Amniotic stem cell (primary cell): ENCODE data around the gene ARMH1.
"Not testable (repeated sequence)": the region's sequence is repeated elsewhere in the genome, so short reads cannot be mapped to it uniquely, and the experiment has no call there.

Source experiments
- DNase-seq: peaks from one replicate; lab custom pipeline; 2025; lab: John Stamatoyannopoulos, UW

The ARMH1 gene

DNA sequence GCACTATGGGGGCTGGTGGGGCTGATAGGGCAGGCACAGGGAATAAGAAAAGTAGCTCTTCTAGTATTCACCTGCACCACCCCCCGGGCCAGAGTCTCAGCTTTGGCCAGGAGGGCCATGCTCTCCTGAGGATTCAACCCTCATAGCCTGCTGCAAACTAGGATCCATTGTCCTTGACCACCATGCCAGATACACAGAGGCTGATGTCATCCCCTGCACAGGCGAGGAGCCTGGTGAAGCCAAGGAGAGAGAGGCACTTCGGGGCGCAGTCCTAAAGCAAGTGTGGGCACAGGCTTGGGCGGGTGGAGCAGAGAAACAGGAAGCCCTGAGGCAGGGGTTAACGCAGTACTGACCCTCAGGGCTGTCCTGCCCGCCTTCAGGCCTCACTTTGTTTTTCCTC is 29.7 kb upstream of the ARMH1 start:
- no peak for DNase-seq

DNA sequence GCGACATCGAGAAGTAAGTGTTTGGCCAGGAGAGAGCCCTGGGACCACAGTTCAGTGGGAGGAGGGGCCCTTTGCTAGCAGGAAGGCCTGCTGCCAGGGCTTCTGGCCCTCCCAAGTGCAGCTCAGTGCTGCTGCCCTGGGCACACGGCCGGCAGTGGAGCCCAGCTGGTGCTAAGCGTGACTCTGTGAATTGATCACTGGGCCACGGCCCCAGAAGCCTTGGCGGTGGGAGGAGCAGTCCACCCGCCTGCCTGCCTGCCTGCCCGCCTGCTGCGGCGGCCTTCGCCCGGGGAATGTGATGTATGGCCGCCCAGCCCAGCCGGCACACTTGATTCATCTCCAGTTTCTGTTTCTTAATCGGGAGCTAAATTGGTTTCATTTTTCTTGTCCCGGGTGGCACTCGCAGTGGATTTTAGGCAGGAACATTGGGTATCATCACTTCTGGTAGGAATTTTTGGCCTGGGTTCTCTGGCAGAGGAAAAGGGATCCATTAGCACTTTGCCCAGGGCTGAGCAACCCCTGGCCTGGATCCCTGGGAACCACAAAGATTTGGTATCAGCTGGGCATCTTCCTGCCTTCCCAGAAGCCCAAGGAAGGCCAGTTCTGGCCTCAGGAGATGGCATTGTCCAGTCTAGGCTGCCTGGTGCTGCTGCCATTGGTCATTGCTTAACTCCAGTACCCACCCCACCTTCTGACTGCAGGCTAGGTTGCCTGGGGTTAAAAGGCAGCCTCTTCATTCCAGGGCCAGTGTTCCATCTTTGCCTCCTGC is 28.9 kb upstream of the ARMH1 start:
- DNase-seq: no peak

DNA sequence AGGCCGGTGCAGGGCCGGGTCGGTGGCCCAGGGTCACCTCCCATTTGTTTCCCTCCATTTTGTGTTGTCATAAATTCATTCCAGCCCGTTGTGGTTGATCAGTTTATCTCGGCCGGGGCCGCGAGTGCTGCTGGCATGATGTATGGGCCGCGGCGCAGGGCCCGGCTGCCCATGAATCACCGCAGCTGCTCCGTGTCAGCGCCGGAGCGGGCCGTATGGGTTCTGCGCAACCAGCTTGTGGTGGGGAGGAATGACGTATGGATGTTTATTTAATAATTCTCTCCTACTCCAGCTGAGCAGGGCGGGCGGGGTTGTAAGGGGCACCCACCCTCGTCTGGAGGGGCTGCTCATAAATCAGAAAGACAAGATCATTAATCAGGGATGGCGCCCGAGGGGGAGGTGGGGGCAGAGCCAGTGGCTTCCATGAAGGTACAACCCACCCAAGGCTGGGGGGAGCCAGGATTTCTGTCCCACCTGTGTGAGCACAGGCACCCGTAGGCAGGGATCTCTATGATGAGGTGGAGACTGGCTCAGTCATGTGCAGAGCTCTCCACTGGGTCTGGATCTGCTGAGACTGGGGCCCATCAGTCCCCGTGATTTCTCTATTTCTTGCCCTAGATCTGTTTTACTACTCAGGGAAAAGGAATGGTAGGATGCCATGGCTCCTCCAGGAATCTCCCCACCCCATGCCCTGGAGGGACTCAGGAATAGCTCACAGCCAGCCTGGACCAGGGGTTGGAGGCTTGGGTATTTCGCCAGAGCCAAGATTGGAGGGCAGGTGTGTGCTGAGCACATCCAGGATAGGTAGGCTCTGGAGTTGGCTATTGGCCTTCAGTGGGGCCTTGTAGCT is 28.0 kb upstream of the ARMH1 start:
- DNase-seq: no peak

DNA sequence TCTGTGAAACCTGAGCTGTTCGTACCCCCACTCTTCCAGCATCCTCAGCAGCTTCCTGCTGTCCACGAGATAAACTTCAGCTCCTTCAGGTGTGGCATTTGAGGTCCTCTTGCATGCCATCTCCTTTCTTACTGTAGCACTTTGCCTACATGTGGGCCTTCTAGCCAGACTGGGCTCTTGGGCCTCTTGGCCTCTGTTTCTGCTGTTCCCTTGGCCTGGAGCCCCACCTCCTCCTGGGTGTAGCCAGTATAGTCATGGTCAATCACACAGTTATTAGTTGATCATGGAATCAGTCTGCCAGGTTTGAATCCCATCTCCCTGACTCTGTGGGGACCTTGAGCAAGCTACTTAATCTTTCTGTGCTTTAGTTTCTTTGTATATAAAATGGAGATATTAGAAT is 26.6 kb upstream of the ARMH1 start:
- no peak for DNase-seq

DNA sequence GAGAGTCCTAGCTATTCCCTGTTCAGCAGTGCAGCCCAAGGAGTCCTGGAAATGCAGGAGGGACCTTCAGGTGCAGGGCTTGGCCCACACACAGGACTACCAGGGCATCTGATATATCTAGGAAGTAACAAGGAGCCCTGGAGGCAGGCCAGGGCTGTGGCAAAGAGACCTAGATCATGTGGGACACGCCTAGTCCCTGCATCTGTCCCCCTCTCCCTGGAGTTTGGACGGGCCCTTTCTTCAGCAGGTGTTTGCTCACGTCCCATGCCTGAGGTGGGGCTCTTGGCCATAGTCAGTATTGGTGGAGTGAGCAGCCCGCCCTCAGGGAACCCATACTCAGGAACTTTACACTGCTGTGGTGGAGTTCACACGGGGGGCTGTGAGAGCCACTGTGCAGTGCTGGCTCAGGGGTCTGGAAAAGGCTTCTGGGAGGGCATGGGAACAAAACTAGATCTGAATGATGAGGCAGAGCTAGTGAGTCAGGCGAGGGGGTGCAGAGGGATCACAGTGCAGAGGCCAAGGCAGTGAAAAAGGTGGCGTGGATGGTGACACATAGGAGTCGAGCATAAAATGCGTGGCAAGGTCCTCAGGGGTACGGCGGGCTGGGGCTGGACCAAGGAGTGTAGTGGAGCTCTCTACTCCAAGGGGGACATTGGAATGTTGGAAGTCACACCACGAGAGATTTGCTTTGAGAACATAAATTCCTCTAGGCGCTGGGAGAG is 25.8 kb upstream of the ARMH1 start:
- DNase-seq: no peak

DNA sequence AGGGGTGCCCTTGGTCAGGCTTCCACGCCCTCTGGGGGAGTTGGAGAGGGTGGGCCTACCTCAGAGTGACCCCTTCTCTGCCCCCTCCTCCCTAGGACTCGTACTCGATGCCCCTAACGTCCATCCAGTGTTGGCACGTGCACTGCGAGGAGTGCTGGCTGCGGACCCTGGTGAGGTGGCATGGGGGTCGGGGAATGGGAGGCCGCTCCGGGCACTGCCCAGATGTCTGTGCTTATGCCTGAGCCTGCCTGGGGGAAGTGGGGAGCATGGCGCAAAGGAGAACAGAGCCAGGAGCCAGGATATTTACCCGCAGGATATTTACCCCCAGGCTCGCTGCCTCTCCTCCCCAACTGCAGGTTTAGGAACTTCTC is 24.7 kb upstream of the ARMH1 start:
- no peak for DNase-seq

DNA sequence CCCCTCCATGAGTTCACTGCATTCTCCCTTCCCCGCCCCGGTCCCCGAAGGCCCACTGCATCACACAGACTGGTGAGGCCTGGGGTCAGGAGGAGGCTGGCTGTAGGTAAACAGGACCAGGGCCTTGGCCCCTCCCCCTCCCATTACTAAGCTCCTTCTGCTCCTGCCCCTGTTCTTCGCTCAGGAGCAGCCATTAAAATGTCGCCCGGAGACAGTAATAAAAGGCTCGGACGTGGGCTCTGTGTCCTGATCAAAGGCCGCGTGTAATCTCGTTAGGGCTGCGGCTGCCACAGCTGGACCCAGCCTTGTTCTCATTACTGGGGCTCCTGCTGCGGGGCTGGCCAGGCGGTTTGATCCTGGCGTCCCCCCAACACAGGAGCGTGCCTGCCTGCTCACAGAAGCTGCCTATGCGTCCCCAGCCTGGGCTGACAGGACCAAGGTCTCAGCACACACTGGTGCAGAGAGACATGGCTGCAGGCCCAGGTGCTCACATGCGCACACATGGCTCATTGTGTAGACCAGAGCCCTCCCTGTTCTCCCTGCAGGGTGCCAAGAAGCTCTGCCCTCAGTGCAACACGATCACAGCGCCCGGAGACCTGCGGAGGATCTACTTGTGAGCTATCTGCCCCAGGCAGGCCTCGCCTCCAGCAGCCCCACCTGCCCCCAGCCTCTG is 24.2 kb upstream of the ARMH1 start:
- DNase-seq: no peak

DNA sequence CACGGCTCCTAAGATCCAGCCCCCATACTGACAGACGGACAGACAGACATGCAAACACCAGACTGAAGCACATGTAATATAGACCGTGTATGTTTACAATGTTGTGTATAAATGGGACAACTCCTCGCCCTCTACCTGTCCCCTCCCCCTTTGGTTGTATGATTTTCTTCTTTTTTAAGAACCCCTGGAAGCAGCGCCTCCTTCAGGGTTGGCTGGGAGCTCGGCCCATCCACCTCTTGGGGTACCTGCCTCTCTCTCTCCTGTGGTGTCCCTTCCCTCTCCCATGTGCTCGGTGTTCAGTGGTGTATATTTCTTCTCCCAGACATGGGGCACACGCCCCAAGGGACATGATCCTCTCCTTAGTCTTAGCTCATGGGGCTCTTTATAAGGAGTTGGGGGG is 23.4 kb upstream of the ARMH1 start:
- no peak for DNase-seq

DNA sequence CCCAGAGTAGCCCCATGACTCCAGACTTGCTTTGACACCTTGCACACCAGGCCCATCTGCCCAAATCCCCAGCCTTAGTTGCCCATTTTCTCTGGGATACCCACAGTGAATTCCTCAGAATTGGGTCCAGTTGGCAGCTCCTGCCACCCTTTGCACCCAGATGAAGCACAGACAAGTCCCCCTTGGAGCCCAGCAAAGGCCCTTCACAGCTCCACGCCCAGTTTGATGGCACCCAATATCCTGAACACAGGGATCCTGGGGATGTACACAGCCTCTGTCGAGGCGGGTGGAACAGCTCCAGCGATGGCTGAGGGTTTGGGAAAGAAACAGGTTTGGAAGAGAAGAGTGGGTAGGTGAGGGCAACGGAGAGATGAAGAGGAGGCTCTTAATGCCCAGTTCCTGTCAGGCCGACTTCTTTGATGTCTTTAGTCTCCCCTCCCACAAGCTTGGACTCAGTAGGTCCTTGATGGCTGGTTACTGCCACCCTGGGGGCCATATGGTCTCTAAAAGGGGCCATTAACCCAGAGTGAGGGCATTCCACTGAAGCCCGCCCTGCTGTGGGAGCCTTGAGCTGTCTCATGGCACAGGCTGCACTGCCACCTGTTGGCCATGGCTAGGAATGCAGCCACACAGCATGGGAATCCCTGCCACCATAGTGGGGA is 21.9 kb upstream of the ARMH1 start:
- DNase-seq: peak; percentile 40

DNA sequence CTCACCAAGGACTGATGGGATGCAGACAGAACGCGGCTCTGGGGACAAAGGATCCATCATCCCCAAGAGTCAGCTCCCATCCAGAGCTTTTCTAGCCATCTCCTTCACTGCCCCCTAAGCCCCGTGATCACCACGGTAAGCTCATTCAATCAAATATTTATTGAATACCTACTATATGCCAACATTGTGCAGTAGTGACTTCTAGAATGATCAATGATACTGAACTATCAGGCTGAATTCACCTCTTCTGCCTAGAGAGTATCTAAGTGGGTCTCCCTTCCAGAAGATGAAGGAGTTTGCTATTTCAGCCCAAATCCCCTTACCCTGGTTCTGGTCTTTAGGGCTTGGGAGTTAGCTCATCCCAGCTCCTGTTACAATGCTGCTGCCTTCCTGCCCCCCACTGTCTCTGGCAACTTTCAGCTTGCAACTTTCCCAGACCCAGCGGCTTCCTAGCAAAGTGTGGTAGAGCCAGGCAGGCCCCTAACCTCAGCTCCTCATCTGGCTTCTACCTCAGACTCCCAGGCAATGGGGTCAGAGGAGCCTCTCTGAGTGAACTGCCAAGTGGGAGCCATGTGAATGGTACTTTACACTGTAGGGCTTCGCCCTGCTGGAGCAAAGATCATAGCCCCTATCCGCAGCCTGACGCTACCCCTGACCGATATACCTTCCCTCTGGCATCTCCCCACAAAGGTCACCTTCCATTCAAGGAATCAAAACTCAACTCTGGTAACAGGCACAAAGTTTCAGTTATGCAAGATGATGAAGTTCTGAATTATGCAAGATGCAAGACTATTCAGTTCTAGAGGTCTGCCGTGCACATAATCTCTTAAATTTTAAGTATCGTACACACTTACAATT is 21.2 kb upstream of the ARMH1 start:
- no peak for DNase-seq

DNA sequence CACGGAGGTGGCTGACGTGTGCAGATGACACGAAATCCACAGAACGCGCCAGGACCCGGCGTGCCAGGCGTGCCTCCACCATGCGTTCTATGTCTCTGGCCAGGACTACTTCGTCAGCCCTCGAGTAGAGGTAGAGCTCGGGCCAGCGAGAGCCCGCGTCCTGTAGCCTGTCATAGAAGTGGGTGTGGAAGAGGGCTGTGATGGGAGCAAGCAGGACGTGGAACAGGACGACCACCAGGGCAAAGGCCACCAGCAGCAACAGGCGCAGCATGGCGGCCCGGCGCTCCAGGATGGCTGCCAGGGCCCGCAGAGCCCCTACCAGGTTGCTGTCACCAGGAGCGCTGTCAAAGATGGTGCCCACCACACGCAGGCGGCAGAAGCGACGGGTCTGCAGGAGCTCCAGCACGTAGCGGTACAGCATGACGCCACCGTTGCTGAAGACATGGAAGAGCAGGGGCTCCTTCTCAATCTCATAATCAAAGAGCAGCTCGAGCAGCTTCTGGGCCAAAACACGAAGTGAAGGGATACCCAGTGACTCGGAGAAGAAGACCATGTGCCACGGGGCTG is 19.8 kb upstream of the ARMH1 start:
- no peak for DNase-seq

DNA sequence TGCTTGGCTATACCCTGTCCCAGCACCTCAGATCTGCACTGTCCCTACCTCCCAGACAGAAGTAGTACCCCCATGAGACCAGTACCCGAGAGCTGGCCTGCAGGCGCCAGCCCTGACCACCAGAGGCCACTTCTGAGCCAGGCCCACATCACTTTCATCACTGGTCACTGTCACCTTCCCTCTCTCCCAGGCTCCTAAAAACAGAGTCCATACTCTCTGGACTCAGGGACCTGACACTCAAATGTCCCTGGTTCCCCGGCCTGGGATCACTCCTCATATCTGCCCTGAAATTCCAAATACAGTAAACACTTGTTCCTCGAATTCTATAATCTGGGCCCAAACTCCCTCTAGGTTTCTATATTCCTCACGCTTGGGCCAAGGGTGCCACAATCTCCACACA is 18.9 kb upstream of the ARMH1 start:
- no peak for DNase-seq

DNA sequence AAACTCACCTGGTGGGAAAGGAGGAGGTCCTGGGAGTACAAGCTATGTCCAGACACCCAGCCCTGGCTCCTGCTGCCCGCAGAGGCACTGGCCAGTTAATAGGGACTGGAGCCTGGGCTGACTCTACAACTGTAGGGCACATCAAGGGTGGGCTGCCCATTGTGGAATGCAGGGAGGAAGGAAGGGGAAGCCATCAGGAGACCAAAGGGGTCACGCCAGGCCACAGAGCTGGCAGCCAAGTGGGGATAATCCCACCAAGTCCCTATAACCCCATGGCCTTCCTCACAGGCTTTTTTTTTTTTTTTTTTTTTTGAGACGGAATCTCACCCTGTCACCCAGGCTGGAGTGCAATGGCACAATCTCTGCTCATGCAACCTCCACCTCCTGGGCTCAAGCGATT is 14.9 kb upstream of the ARMH1 start:
- no peak for DNase-seq

DNA sequence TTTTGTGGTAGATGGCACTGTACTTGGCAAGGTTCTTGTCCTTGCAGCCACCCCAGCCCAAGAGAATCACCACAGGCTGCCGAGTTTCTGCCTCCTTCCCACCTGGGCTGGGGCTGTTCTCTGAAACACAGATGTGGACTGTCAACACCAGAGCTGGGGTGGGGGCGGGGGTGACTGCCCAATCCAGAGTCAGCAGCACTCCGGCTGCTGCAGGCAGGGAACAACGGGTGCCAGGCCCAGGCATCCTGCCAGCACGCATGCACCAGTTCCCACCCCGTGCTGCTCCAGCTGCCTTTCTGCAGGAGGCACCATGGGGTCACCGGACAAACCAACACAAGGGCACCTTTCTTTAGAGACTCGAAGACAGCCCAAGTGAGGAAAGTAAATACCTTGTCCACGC is 14.3 kb upstream of the ARMH1 start:
- no peak for DNase-seq

DNA sequence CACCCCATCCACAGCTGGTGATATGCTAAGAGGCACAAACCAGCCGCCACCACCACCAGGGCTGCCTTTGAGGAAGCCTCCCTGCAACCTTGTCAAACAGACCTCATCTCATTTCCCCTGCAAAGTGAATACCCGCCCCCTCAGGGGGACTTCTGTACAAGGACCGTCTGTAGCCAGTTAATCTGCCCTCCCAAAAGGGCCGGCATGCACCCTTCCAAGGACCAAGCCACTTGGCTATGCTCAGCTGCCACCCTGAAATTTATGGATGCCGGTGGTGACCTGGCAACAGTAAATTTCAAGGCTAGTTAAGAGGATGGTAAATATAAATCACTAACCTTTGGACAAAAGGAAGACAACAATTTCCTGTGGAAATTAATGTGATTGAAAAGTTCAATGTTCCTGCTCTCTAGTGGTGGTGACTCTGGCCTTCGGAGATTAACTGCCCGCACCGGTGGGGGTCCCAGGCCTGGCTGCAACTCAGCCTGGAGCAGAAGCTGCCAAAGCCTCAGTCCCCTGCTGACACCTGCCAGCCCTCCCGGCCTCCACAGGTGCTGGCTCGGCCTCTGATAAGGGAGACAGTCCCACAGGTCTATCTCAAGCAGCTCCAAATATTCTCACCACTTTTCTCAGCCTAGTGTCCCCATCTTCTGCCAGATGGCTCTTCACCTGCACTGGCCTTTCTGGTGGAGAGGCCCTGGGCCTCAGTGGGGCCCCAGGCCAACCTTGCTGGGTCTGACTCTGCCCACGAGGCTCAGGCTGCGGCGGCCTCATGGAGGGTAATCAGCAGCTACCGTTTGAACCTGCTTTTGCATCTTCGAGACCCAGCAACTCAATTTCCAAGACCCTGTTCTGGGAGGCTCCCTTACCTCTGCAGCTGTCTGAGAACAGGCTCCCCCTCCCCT is 12.5 kb upstream of the ARMH1 start:
- no peak for DNase-seq

DNA sequence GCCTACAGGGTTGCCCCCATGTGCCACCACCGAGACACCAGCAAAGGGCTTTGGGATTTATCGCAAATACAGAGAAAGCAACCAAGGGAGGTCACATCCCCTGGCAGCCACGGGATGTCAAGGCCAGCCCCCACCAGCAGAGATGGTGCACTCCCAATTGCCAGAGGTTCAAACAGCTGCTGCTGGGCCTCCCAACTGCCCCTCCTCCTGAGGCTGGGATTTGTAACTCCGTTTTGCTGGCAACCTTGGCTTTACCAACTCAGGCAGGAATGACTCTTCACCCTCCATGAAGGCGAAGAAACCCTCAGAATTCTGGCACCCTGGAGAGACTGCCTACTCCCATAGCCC is 11.9 kb upstream of the ARMH1 start:
- no peak for DNase-seq

DNA sequence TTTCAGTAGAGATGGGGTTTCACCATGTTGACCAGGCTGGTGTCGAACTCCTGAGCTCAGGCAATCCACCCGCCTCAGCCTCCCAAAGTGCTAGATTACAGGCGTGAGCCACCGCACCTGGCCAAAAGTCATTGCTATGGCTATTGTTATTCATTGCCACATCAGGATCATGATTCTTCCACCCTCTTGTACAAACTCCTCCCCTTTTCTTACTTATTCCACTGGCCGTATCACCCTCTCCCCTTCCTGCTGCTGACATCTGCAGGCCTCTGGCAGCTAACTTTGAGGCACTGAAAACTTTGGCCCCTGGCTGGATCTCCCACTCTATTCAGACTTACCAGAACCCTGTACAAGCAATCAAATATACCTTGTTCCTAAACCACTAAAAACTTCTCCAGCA is 11.1 kb upstream of the ARMH1 start:
- no peak for DNase-seq

DNA sequence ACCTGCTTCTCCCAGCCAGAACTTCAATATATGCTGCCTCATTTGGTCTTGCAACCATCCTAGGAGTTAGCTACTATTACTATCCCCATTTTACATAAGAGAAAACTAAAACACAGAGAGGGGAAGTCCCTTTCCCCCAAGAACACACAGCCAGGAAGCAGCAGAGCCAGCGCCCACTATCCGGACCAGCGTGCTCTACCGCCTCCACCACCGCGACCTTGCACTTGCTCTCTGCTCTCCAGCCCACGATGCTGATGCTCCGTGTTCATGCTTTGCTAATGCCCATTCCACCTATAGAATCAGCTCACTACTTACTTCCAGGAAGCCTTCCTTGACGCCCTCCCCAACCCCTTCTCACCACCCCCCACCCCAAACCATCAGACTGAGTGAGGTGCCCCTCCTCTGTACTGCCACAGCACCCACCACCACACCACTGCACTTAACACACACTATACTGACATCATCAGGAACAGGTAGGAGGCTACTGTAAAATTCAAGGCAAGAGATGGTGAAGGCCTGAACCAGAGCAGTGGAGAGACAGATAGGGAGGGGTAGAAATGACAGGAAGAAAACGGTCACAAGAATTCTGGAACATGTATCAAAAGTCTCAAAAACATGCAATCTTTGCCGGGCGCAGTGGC is 9.7 kb upstream of the ARMH1 start:
- no peak for DNase-seq

DNA sequence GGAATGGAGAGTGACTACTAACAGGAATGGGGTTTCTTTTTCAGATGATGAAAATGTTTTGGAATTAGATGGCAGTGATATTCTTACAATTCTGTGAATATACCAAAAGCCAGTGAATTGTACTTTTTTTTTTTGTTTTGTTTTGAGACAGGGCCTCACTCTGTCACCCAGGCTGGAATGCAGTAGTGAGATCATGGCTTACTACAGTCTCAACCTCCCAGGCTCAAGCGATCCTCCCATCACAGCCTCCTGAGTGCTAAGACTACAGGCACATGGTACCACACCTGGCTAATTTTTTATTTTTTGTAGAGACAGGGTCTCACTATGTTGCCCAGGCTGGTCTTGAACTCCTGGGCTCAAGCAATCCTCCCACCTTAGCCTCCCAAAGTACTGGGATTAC is 7.8 kb upstream of the ARMH1 start:
- not testable (repeated sequence) for DNase-seq
